Measurements from ENCODE around the gene TM4SF1. TPM values are rescaled to one million over a fixed set of nuclear protein-coding genes. Genes with fewer than 3 reads are reported as not detected.

TM4SF1 gene
- total RNA-seq, 1 donor from 2014 or later, result not detected

DNA sequence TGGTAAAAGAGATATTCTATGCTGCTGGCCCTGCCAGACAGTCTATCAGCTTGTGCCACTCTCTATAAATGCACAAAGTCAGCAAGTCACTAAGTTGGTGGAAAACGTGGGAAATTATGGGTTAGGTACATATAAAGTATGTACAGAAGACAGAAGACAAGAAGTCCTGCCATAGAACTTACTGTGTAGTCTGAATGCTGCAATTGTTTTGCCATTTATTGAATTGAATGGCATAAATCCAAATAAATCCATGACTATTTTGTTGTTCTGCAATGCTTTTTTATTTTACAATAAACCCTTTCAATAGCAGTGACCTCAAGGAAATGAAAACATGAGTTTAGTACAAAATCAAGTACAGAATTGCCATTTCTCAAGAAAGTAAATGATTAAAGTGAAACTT lies 34.1 kb upstream of the TM4SF1 start:
- DNase-seq (ENCODE audit: low spot score), result no peak
- H3K9me3 Mint-ChIP-seq, result no peaks in the 10 kb centered on the region
- H3K4me1 Mint-ChIP-seq, result no peaks in the 10 kb centered on the region
- Histone ChIP-seq H3K27me3 (no peaks in the 10 kb centered on the region), H3K4me2 (no peak overlapping the region), H3K9ac (no peak overlapping the region), H3K36me3 (no peaks in the 10 kb centered on the region), H3K27ac (no peak overlapping the region), H3F3A (ENCODE audit: low read depth) (no peaks in the 10 kb centered on the region), H3K9me3 (ENCODE audit: low read depth) (no peaks in the 10 kb centered on the region), H3K4me1 (no peaks in the 10 kb centered on the region), H3K79me2 (ENCODE audit: low read depth) (no peaks in the 10 kb centered on the region), H3K4me3 (no peak overlapping the region), H4K20me1 (ENCODE audit: low read depth) (no peaks in the 10 kb centered on the region), H2AFZ (replicated peaks) (no peak overlapping the region)
- TF ChIP-seq, protein P1, sequence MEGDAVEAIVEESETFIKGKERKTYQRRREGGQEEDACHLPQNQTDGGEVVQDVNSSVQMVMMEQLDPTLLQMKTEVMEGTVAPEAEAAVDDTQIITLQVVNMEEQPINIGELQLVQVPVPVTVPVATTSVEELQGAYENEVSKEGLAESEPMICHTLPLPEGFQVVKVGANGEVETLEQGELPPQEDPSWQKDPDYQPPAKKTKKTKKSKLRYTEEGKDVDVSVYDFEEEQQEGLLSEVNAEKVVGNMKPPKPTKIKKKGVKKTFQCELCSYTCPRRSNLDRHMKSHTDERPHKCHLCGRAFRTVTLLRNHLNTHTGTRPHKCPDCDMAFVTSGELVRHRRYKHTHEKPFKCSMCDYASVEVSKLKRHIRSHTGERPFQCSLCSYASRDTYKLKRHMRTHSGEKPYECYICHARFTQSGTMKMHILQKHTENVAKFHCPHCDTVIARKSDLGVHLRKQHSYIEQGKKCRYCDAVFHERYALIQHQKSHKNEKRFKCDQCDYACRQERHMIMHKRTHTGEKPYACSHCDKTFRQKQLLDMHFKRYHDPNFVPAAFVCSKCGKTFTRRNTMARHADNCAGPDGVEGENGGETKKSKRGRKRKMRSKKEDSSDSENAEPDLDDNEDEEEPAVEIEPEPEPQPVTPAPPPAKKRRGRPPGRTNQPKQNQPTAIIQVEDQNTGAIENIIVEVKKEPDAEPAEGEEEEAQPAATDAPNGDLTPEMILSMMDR (IDR thresholded peaks at IDR 0.05), result no peak
- TF ChIP-seq EZH2 (IDR thresholded peaks at IDR 0.05) (no peak), EZH2phosphoT487 (IDR thresholded peaks at IDR 0.05) (no peak)
- H3K27me3 Mint-ChIP-seq (ENCODE audit: insufficient read depth, low read depth), result peaks cover 5% of the 10 kb centered on the region
- H3K4me3 Mint-ChIP-seq, result no peak overlapping the region
- H3K36me3 Mint-ChIP-seq, result no peaks in the 10 kb centered on the region
- no peak overlapping the region for H3K27ac Mint-ChIP-seq

DNA sequence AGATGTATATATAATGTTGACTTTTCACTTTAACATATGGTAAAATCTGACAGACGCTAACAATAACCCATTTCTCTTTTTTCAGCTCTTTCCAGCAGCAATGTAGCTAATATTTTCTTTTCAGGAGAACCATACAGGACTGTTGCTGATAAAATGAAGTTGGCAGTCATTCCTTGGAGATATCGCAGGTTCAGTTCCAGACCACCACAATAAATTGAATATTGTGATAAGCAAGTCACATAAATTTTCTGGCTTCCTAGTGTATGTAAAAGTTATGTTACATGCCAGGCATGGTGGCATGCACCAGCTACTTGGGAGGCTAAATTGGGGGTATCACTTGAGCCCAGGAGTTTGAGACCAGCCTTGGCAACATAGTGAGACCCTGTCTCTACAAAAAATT lies 31.9 kb upstream of the TM4SF1 start:
- H3K27me3 ChIP-seq, result no peaks in the 10 kb centered on the region
- no peaks in the 10 kb centered on the region for H3K36me3 Mint-ChIP-seq
- H3K27me3 Mint-ChIP-seq (ENCODE audit: insufficient read depth, low read depth), result peaks cover 5% of the 10 kb centered on the region
- H3K4me1 ChIP-seq, result no peaks in the 10 kb centered on the region
- no peak overlapping the region for H3K27ac Mint-ChIP-seq
- H3K9me3 Mint-ChIP-seq, result no peaks in the 10 kb centered on the region
- H2AFZ ChIP-seq (replicated peaks), result no peak overlapping the region
- H3F3A ChIP-seq (ENCODE audit: low read depth), result no peaks in the 10 kb centered on the region
- H3K9ac ChIP-seq, result no peak overlapping the region
- H3K4me3 ChIP-seq, result no peak overlapping the region
- H3K4me1 Mint-ChIP-seq, result peaks cover 6% of the 10 kb centered on the region
- no peaks in the 10 kb centered on the region for H3K36me3 ChIP-seq
- no peaks in the 10 kb centered on the region for H3K79me2 ChIP-seq (ENCODE audit: low read depth)
- no peaks in the 10 kb centered on the region for H4K20me1 ChIP-seq (ENCODE audit: low read depth)
- DNase-seq (ENCODE audit: low spot score), result no peak
- no peak for TF ChIP-seq EZH2 (IDR thresholded peaks at IDR 0.05)
- TF ChIP-seq, protein P1 (IDR thresholded peaks at IDR 0.05), result no peak
- no peak for TF ChIP-seq EZH2phosphoT487 (IDR thresholded peaks at IDR 0.05)
- H3K4me2 ChIP-seq, result no peak overlapping the region
- no peak overlapping the region for H3K27ac ChIP-seq
- no peaks in the 10 kb centered on the region for H3K9me3 ChIP-seq (ENCODE audit: low read depth)
- no peak overlapping the region for H3K4me3 Mint-ChIP-seq

GRCh38 chr3:149407898-149408297 lies 30.4 kb upstream of the TM4SF1 start:
- H3K27me3 ChIP-seq, result no peaks in the 10 kb centered on the region
- peaks cover 6% of the 10 kb centered on the region for H3K4me1 Mint-ChIP-seq
- H3F3A ChIP-seq (ENCODE audit: low read depth), result no peaks in the 10 kb centered on the region
- no peaks in the 10 kb centered on the region for H3K36me3 Mint-ChIP-seq
- no peak overlapping the region for H3K4me3 ChIP-seq
- H3K79me2 ChIP-seq (ENCODE audit: low read depth), result no peaks in the 10 kb centered on the region
- H3K9ac ChIP-seq, result no peak overlapping the region
- no peak for DNase-seq (ENCODE audit: low spot score)
- H3K27me3 Mint-ChIP-seq (ENCODE audit: insufficient read depth, low read depth), result peaks cover 5% of the 10 kb centered on the region
- H3K4me2 ChIP-seq, result no peak overlapping the region
- H3K9me3 Mint-ChIP-seq, result no peaks in the 10 kb centered on the region
- no peaks in the 10 kb centered on the region for H3K4me1 ChIP-seq
- H3K36me3 ChIP-seq, result no peaks in the 10 kb centered on the region
- no peak overlapping the region for H3K4me3 Mint-ChIP-seq
- no peak overlapping the region for H3K27ac Mint-ChIP-seq
- no peaks in the 10 kb centered on the region for H4K20me1 ChIP-seq (ENCODE audit: low read depth)
- H3K9me3 ChIP-seq (ENCODE audit: low read depth), result no peaks in the 10 kb centered on the region
- H2AFZ ChIP-seq (replicated peaks), result no peak overlapping the region
- TF ChIP-seq EZH2phosphoT487 (IDR thresholded peaks at IDR 0.05), result no peak
- TF ChIP-seq, protein P1 (IDR thresholded peaks at IDR 0.05), result no peak
- no peak for TF ChIP-seq EZH2 (IDR thresholded peaks at IDR 0.05)
- no peak overlapping the region for H3K27ac ChIP-seq
